ENCODE data around the gene ZNF18.
A peak's percentile ranks its signal among the peaks of the same experiment; 100 is the strongest.
"Not testable (repeated sequence)": the region's sequence is repeated elsewhere in the genome, so short reads cannot be mapped to it uniquely, and the experiment has no call there.

ZNF18 gene

GRCh38 chr17:11981862-11982261 lies 15.4 kb downstream of the ZNF18 start:
- no peak for DNase-seq

GRCh38 chr17:11980813-11981212 lies 16.5 kb downstream of the ZNF18 start:
- no peak for DNase-seq

GRCh38 chr17:11979795-11980194 lies 17.5 kb downstream of the ZNF18 start:
- DNase-seq: no peak

GRCh38 chr17:11972741-11973140 lies 24.5 kb downstream of the ZNF18 start:
- not testable (repeated sequence) for DNase-seq

- DNase-seq: no peak
Observed at GRCh38 chr17:11969565-11969964, 27.7 kb downstream of the ZNF18 start.

- DNase-seq: no peak
Observed at GRCh38 chr17:11954936-11955335, 42.3 kb downstream of the ZNF18 start.

GRCh38 chr17:11953924-11954323 lies 43.4 kb downstream of the ZNF18 start:
- DNase-seq: no peak

GRCh38 chr17:11952610-11953009 lies 44.7 kb downstream of the ZNF18 start:
- no peak for DNase-seq

- DNase-seq: no peak
Observed at GRCh38 chr17:11950771-11951519, 46.3 kb downstream of the ZNF18 start.

GRCh38 chr17:11949571-11949970 lies 47.7 kb downstream of the ZNF18 start:
- not testable (repeated sequence) for DNase-seq

- DNase-seq: peak in 3 of 14 donors; percentile 0 to 40 (median 3)
Observed at GRCh38 chr17:11948789-11949188, 48.5 kb downstream of the ZNF18 start.

GRCh38 chr17:11944587-11944986 lies 52.7 kb downstream of the ZNF18 start:
- DNase-seq: no peak

GRCh38 chr17:11943759-11944347 lies 53.4 kb downstream of the ZNF18 start:
- DNase-seq: no peak

- not testable (repeated sequence) for DNase-seq
Observed at GRCh38 chr17:11943086-11943485, 54.2 kb downstream of the ZNF18 start.

GRCh38 chr17:11940904-11941303 lies 56.4 kb downstream of the ZNF18 start:
- no peak for DNase-seq

GRCh38 chr17:11935734-11936406 lies 61.4 kb downstream of the ZNF18 start:
- DNase-seq: peak in 7 of 14 donors; percentile 1 to 40 (median 10)

- DNase-seq: no peak
Observed at GRCh38 chr17:11932337-11932898, 64.9 kb downstream of the ZNF18 start.

GRCh38 chr17:11928436-11928835 lies 68.8 kb downstream of the ZNF18 start:
- DNase-seq: no peak

All from C1 segment of cervical spinal cord (tissue), 14 donors.